AG04450 (cell line): ENCODE results near the gene CYGB. TPM values are rescaled to one million over a fixed set of nuclear protein-coding genes. Genes with fewer than 3 reads are reported as not detected.
"Not testable (repeated sequence)": the region's sequence is repeated elsewhere in the genome, so short reads cannot be mapped to it uniquely, and the experiment has no call there.

Experiments
- CTCF ChIA-PET: fragments of 300-600, 350-600 bp; formaldehyde crosslinking; extraction: SDS; loops from one replicate; lab custom pipeline; 2022; ENCODE audit warnings: antibody characterized with exemption, inconsistent platforms; lab: Charles Lee
- POLR2A ChIA-PET: fragments of 350-600 bp; formaldehyde crosslinking; extraction: SDS; loops from one replicate; lab custom pipeline; 2021; ENCODE audit warnings: antibody characterized with exemption, inconsistent platforms; lab: Yijun Ruan, JAX
- DNase-seq: peaks from one replicate; pipeline ENCODE4 v3.0.0-alpha.2; 2011; ENCODE audit warnings: low read depth, low spot score
- H3K27ac ChIP-seq: one replicate; pipeline ENCODE4 v1.5.1; 2012; ENCODE audit warnings: low read depth, low read length, control low read depth
- H3K27me3 ChIP-seq: one replicate; pipeline ENCODE4 v1.6.0; 2012; ENCODE audit warnings: low read length; ENCODE audit not compliant: control insufficient read depth, insufficient read depth
- H3K4me3 ChIP-seq: 2 replicates; pipeline ENCODE4 v1.5.1; 2011; ENCODE audit warnings: mild to moderate bottlenecking, low read depth, low read length, control low read depth
- H3K9me3 ChIP-seq: 2 replicates; pipeline ENCODE4 v1.5.1; 2012; ENCODE audit warnings: low read length; ENCODE audit not compliant: control insufficient read depth, insufficient read depth
- polyA plus RNA-seq: library from polyadenylated mRNA; depleted of rRNA; stranded (reverse); fragments of >200 nt; gene quantifications from 2 replicates; pipeline ENCODE4 v1.2.3, GENCODE V29; 2011
- TF ChIP-seq, protein P1 (sequence below): IDR thresholded peaks from 2 replicates; pipeline ENCODE4 v1.5.1; 2011; ENCODE audit warnings: low read depth, low read length, control low read depth, inconsistent platforms

The CYGB gene
- polyA plus RNA-seq, 1 experiment: 7.4 TPM

DNA sequence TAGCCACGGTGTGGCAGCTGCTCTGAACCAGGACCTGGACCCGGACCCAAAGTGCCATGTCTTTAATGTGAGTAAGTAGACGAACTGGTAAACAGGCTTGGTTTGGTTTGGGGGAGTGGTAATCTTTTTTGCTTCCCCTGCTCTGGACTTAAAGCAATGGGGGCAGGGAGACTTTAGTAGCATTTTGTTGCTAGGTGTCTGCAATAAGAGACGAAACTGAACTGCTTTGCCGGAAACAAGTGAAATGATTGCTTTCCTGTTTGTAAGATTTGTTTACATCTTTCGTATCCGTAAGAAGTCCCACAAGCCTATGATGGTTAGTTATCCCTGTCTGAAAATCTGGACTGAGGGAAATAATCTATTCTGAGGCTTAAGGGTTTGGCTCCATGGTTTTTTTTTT, 23.8 kb upstream of the CYGB start:
- H3K4me3 ChIP-seq: peak overlapping the region; percentile 11
- no peaks in the 10 kb centered on the region for H3K9me3 ChIP-seq
- ChIA-PET CTCF (interaction anchor here (1.4 to 2.2 kb wide), 3 partner anchors 15 to 62 kb away, joined by 4 to 8 read pairs (median 6); no protein-coding TSS in a partner anchor), POLR2A (interaction anchor here (0.6 to 1.3 kb wide), 3 partner anchors 29 to 176 kb away, joined by 3 to 7 read pairs (median 3); partner anchors contain the start of gene SRSF2)
- TF ChIP-seq, protein P1, sequence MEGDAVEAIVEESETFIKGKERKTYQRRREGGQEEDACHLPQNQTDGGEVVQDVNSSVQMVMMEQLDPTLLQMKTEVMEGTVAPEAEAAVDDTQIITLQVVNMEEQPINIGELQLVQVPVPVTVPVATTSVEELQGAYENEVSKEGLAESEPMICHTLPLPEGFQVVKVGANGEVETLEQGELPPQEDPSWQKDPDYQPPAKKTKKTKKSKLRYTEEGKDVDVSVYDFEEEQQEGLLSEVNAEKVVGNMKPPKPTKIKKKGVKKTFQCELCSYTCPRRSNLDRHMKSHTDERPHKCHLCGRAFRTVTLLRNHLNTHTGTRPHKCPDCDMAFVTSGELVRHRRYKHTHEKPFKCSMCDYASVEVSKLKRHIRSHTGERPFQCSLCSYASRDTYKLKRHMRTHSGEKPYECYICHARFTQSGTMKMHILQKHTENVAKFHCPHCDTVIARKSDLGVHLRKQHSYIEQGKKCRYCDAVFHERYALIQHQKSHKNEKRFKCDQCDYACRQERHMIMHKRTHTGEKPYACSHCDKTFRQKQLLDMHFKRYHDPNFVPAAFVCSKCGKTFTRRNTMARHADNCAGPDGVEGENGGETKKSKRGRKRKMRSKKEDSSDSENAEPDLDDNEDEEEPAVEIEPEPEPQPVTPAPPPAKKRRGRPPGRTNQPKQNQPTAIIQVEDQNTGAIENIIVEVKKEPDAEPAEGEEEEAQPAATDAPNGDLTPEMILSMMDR: no peak
- no peaks in the 10 kb centered on the region for H3K27me3 ChIP-seq
- peak overlapping the region; percentile 43 for H3K27ac ChIP-seq
- no peak for DNase-seq

- no peak for DNase-seq
- no peaks in the 10 kb centered on the region for H3K27me3 ChIP-seq
- CTCF ChIA-PET: interaction anchor here (1.2 to 2.2 kb wide), 5 partner anchors 38 to 154 kb away, joined by 3 to 9 read pairs (median 7); no protein-coding TSS in a partner anchor
- H3K9me3 ChIP-seq: no peaks in the 10 kb centered on the region
- POLR2A ChIA-PET: interaction anchor here (0.6 kb wide), 1 partner anchor 29 kb away, joined by 7 read pairs; no protein-coding TSS in a partner anchor
- no peak overlapping the region for H3K4me3 ChIP-seq
- H3K27ac ChIP-seq: no peak overlapping the region
- TF ChIP-seq, protein P1: no peak
These were observed 23.3 kb upstream of the CYGB start for GRCh38 chr17:76560877-76561221.

GRCh38 chr17:76560036-76560876, 22.7 kb upstream of the CYGB start:
- Histone ChIP-seq H3K4me3 (peak overlapping the region; percentile 41), H3K27ac (peak overlapping the region; percentile 11), H3K9me3 (no peaks in the 10 kb centered on the region), H3K27me3 (no peaks in the 10 kb centered on the region)
- TF ChIP-seq, protein P1: no peak
- no peak for DNase-seq
- POLR2A ChIA-PET: no interaction called here
- CTCF ChIA-PET: interaction anchor here (0.6 to 2.2 kb wide), 6 partner anchors 31 to 155 kb away, joined by 3 to 9 read pairs (median 6); no protein-coding TSS in a partner anchor

- CTCF ChIA-PET: interaction anchor here (1.3 to 4.3 kb wide), 4 partner anchors 36 to 122 kb away, joined by 3 to 23 read pairs (median 7); no protein-coding TSS in a partner anchor
- DNase-seq, H3K27ac ChIP-seq, H3K27me3 ChIP-seq, POLR2A ChIA-PET, H3K9me3 ChIP-seq: not testable (repeated sequence)
- H3K4me3 ChIP-seq: peak overlapping the region; percentile 95
These were observed 22.0 kb upstream of the CYGB start for GRCh38 chr17:76559460-76559859.

DNA sequence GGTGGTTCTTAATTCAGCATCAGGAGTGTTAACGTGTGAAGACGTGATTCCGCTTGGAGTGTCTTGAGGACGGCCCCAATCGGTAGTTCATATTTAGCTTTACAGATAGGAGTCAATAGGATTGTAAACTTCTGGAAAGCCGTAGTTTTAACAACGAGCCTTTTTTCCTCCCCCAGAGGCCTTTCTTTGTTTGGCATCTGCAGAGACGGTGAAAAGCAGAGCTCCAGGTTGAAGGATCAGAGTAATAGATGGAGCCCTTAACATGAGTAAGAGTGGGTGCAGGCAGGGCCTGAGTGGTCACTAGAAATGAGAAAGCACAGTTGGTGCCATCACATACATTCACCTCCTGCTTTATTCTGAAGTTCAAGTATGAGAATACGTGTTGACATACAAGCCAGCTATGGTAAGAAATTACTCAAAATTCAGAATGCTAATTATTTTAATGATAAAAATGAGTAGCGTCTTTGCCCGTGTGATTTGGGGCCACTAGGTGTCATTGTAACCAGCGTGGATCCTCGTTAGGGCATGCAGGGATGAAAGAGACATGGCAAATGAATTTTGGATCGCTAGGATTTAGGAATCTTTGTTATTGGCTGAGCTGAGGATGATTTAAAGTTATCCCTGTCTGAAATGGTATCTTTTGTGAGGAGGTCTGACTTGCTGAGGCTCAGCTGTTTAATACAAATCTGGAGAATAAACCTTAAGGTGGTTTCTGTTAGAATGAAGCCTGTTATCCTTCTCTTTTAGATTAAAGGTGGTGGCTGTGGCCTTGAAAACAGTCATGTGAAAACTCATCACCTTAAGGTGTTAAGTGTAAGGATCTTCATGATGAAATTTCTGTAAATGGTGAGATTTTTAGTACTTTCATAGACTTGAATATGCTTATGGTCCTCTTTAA, 20.9 kb upstream of the CYGB start:
- DNase-seq: no peak
- POLR2A ChIA-PET: interaction anchor here (0.7 to 2.6 kb wide), 4 partner anchors 12 to 833 kb away, joined by 3 to 12 read pairs (median 8); no protein-coding TSS in a partner anchor
- peak overlapping the region; percentile 68 for H3K27ac ChIP-seq
- no peaks in the 10 kb centered on the region for H3K9me3 ChIP-seq
- CTCF ChIA-PET: interaction anchor here (0.6 to 4.3 kb wide), 12 partner anchors 8 to 159 kb away, joined by 3 to 23 read pairs (median 4); no protein-coding TSS in a partner anchor
- peak overlapping the region; percentile 95 for H3K4me3 ChIP-seq
- H3K27me3 ChIP-seq: no peaks in the 10 kb centered on the region
- TF ChIP-seq, protein P1: peak; percentile 45
